Activated CD4-positive, alpha-beta T cell treated with anti-CD3 and anti-CD28 coated beads for 36 hours (primary cell): ENCODE measurements around the gene SLC9A5. TPM values are rescaled to one million over a fixed set of nuclear protein-coding genes. Genes with fewer than 3 reads are reported as not detected.
A peak's percentile ranks its signal among the peaks of the same experiment; 100 is the strongest.

Experiments
- ATAC-seq: fragments of 200-7000 bp; cut with Tn5 transposase; one replicate; pipeline ENCODE4 v1.10.0; 2021; ENCODE audit warnings: mild to moderate bottlenecking, moderate library complexity
- CTCF ChIA-PET: fragments of 350-600 bp; sonication (Branson Sonifier 250); formaldehyde crosslinking; loops from one replicate; lab custom pipeline; 2021; ENCODE audit warnings: antibody characterized with exemption; lab: Charles Lee
- POLR2A ChIA-PET: fragments of 350-600 bp; sonication (Branson Sonifier 250); formaldehyde crosslinking; loops from one replicate; lab custom pipeline; 2021; ENCODE audit warnings: antibody characterized with exemption, inconsistent platforms; lab: Charles Lee
- DNase-seq: peaks from one replicate; pipeline ENCODE4 v3.0.0-alpha.2; 2020
- H3K27ac Mint-ChIP-seq: one replicate; pipeline ENCODE4 v1.8.0; 2021; ENCODE audit warnings: mixed read lengths
- H3K27me3 Mint-ChIP-seq: one replicate; pipeline ENCODE4 v1.8.0; 2021; ENCODE audit warnings: mixed read lengths
- H3K36me3 Mint-ChIP-seq: one replicate; pipeline ENCODE4 v1.8.0; 2021; ENCODE audit warnings: low read depth, mixed read lengths
- H3K4me1 Mint-ChIP-seq: one replicate; pipeline ENCODE4 v1.8.0; 2021; ENCODE audit warnings: mixed read lengths
- H3K4me3 Mint-ChIP-seq: one replicate; pipeline ENCODE4 v1.8.0; 2021; ENCODE audit warnings: mild to moderate bottlenecking, moderate library complexity, mixed read lengths
- H3K9me3 Mint-ChIP-seq: one replicate; pipeline ENCODE4 v1.8.0; 2021; ENCODE audit warnings: low read depth, mixed read lengths
- intact Hi-C, 2 experiments: fragments of 100-400 bp; cut with DNase I in 1 of 2; cut with micrococcal nuclease in 1 of 2; formaldehyde crosslinking; loops; one replicate each; pipeline versions ENCODE4 v1.14.2 to v1.15.1; 2022 to 2024; cut with DNase I, micrococcal nuclease
- total RNA-seq, 2 experiments: library from RNA; stranded (reverse); gene quantifications; one replicate each; pipeline ENCODE4 v1.2.3, GENCODE V29; 2021

SLC9A5 gene
- total RNA-seq, 2 experiments from 2014 or later = 4.5 to 5.5 TPM

GRCh38 chr16:67259705-67260104 lies 10.9 kb downstream of the SLC9A5 start:
- Mint-ChIP-seq H3K4me1 (peaks cover 2% of the 10 kb centered on the region), H3K36me3 (peaks cover 2% of the 10 kb centered on the region), H3K27me3 (peaks cover 2% of the 10 kb centered on the region), H3K27ac (no peak overlapping the region), H3K4me3 (no peak overlapping the region), H3K9me3 (no peaks in the 10 kb centered on the region)
- intact Hi-C loops = loop anchor here (1.0 to 5.0 kb wide), 5 partner anchors 78 to 208 kb away; no protein-coding TSS in a partner anchor
- ChIA-PET CTCF (interaction anchor here (0.8 to 3.1 kb wide), 9 partner anchors 8 to 188 kb away, joined by 3 to 21 read pairs (median 4); no protein-coding TSS in a partner anchor), POLR2A (no interaction called here)
- ATAC-seq (no peak), DNase-seq (no peak)

GRCh38 chr16:67260426-67261063 lies 11.8 kb downstream of the SLC9A5 start:
- CTCF ChIA-PET = interaction anchor here (0.7 to 3.1 kb wide), 25 partner anchors 9 to 277 kb away, joined by 3 to 21 read pairs (median 4); partner anchors contain the start of genes FHOD1 and TPPP3
- POLR2A ChIA-PET = interaction anchor here (0.6 kb wide), 1 partner anchor 8 kb away, joined by 3 read pairs; no protein-coding TSS in a partner anchor
- H3K4me1 Mint-ChIP-seq = peaks cover 2% of the 10 kb centered on the region
- DNase-seq = peak; percentile 67
- intact Hi-C loops = loop anchor here (1.0 to 5.0 kb wide), 5 partner anchors 77 to 207 kb away; no protein-coding TSS in a partner anchor
- no peaks in the 10 kb centered on the region for H3K9me3 Mint-ChIP-seq
- H3K27me3 Mint-ChIP-seq = peaks cover 2% of the 10 kb centered on the region
- peak; percentile 90 for ATAC-seq
- H3K4me3 Mint-ChIP-seq = no peak overlapping the region
- H3K36me3 Mint-ChIP-seq = peaks cover 2% of the 10 kb centered on the region
- H3K27ac Mint-ChIP-seq = no peak overlapping the region

GRCh38 chr16:67263201-67263600 lies 14.4 kb downstream of the SLC9A5 start:
- intact Hi-C loops = loop anchor here (5.0 kb wide), 3 partner anchors 74 to 204 kb away; no protein-coding TSS in a partner anchor
- ChIA-PET CTCF (interaction anchor here (0.6 kb wide), 1 partner anchor 14 kb away, joined by 3 read pairs; no protein-coding TSS in a partner anchor), POLR2A (no interaction called here)
- Mint-ChIP-seq H3K9me3 (no peaks in the 10 kb centered on the region), H3K4me1 (peaks cover 2% of the 10 kb centered on the region), H3K27me3 (peaks cover 2% of the 10 kb centered on the region), H3K36me3 (peaks cover 2% of the 10 kb centered on the region), H3K4me3 (no peak overlapping the region), H3K27ac (no peak overlapping the region)
- DNase-seq = no peak
- ATAC-seq = no peak

GRCh38 chr16:67264277-67264676 lies 15.5 kb downstream of the SLC9A5 start:
- Mint-ChIP-seq H3K36me3 (peaks cover 2% of the 10 kb centered on the region), H3K27me3 (peaks cover 2% of the 10 kb centered on the region), H3K4me3 (no peak overlapping the region), H3K9me3 (no peaks in the 10 kb centered on the region), H3K4me1 (peaks cover 2% of the 10 kb centered on the region), H3K27ac (no peak overlapping the region)
- no peak for ATAC-seq
- no peak for DNase-seq
- ChIA-PET POLR2A (interaction anchor here (0.6 kb wide), 1 partner anchor 122 kb away, joined by 3 read pairs; no protein-coding TSS in a partner anchor), CTCF (interaction anchor here (0.9 to 1.0 kb wide), 2 partner anchors 20 to 135 kb away, joined by 3 to 6 read pairs; no protein-coding TSS in a partner anchor)
- intact Hi-C loops = loop anchor here (5.0 kb wide), 3 partner anchors 73 to 203 kb away; no protein-coding TSS in a partner anchor

GRCh38 chr16:67264866-67265265 lies 16.1 kb downstream of the SLC9A5 start:
- ATAC-seq = no peak
- no peaks in the 10 kb centered on the region for H3K36me3 Mint-ChIP-seq
- H3K9me3 Mint-ChIP-seq = no peaks in the 10 kb centered on the region
- CTCF ChIA-PET = interaction anchor here (1.2 to 1.3 kb wide), 2 partner anchors 20 to 152 kb away, joined by 3 read pairs; partner anchors contain the start of gene ZDHHC1
- H3K4me3 Mint-ChIP-seq = no peak overlapping the region
- DNase-seq = no peak
- H3K27me3 Mint-ChIP-seq = peaks cover 2% of the 10 kb centered on the region
- peaks cover 2% of the 10 kb centered on the region for H3K4me1 Mint-ChIP-seq
- H3K27ac Mint-ChIP-seq = no peak overlapping the region
- POLR2A ChIA-PET = no interaction called here
- intact Hi-C loops = loop anchor here (5.0 kb wide), 3 partner anchors 72 to 202 kb away; no protein-coding TSS in a partner anchor

- no peak for DNase-seq
- no peak for ATAC-seq
- intact Hi-C loops = no loop called here
- Mint-ChIP-seq H3K9me3 (no peaks in the 10 kb centered on the region), H3K36me3 (no peaks in the 10 kb centered on the region), H3K4me1 (peaks cover under 1% of the 10 kb centered on the region), H3K27ac (no peak overlapping the region), H3K4me3 (no peak overlapping the region), H3K27me3 (peaks cover 2% of the 10 kb centered on the region)
- POLR2A ChIA-PET = no interaction called here
- CTCF ChIA-PET = interaction anchor here (0.5 to 1.5 kb wide), 6 partner anchors 19 to 340 kb away, joined by 3 to 4 read pairs (median 3); partner anchors contain the start of gene ZDHHC1
Measured at GRCh38 chr16:67265834-67266233, 17.1 kb downstream of the SLC9A5 start.

- H3K4me1 Mint-ChIP-seq = no peaks in the 10 kb centered on the region
- no peaks in the 10 kb centered on the region for H3K36me3 Mint-ChIP-seq
- ChIA-PET CTCF (interaction anchor here (0.6 kb wide), 2 partner anchors 344 to 653 kb away, joined by 3 read pairs; no protein-coding TSS in a partner anchor), POLR2A (no interaction called here)
- no peak overlapping the region for H3K4me3 Mint-ChIP-seq
- peaks cover 2% of the 10 kb centered on the region for H3K27me3 Mint-ChIP-seq
- intact Hi-C loops = no loop called here
- DNase-seq (no peak), ATAC-seq (no peak)
- H3K9me3 Mint-ChIP-seq = no peaks in the 10 kb centered on the region
- H3K27ac Mint-ChIP-seq = no peak overlapping the region
Measured at GRCh38 chr16:67268136-67268579, 19.4 kb downstream of the SLC9A5 start.

GRCh38 chr16:67269766-67270165 lies 21.0 kb downstream of the SLC9A5 start:
- ChIA-PET CTCF (interaction anchor here (0.8 to 1.3 kb wide), 3 partner anchors 9 to 178 kb away, joined by 3 to 6 read pairs (median 3); no protein-coding TSS in a partner anchor), POLR2A (interaction anchor here (0.6 kb wide), 1 partner anchor 45 kb away, joined by 3 read pairs; no protein-coding TSS in a partner anchor)
- Mint-ChIP-seq H3K27me3 (no peaks in the 10 kb centered on the region), H3K4me1 (no peaks in the 10 kb centered on the region), H3K9me3 (no peaks in the 10 kb centered on the region), H3K4me3 (no peak overlapping the region), H3K27ac (no peak overlapping the region), H3K36me3 (peaks cover 2% of the 10 kb centered on the region)
- ATAC-seq = no peak
- DNase-seq = no peak
- intact Hi-C loops = no loop called here

GRCh38 chr16:67270931-67271338 lies 22.2 kb downstream of the SLC9A5 start:
- no peak overlapping the region for H3K27ac Mint-ChIP-seq
- H3K36me3 Mint-ChIP-seq = peaks cover 6% of the 10 kb centered on the region
- intact Hi-C loops = no loop called here
- no peak for DNase-seq
- H3K4me3 Mint-ChIP-seq = no peak overlapping the region
- ChIA-PET POLR2A (no interaction called here), CTCF (interaction anchor here (1.0 to 1.3 kb wide), 2 partner anchors 118 to 129 kb away, joined by 4 to 5 read pairs; no protein-coding TSS in a partner anchor)
- peaks cover 4% of the 10 kb centered on the region for H3K4me1 Mint-ChIP-seq
- no peaks in the 10 kb centered on the region for H3K27me3 Mint-ChIP-seq
- no peaks in the 10 kb centered on the region for H3K9me3 Mint-ChIP-seq
- ATAC-seq = no peak

- POLR2A ChIA-PET = no interaction called here
- no peak overlapping the region for H3K4me3 Mint-ChIP-seq
- DNase-seq (no peak), ATAC-seq (no peak)
- no peaks in the 10 kb centered on the region for H3K27me3 Mint-ChIP-seq
- H3K4me1 Mint-ChIP-seq = peaks cover 5% of the 10 kb centered on the region
- CTCF ChIA-PET = interaction anchor here (0.7 to 1.3 kb wide), 3 partner anchors 12 to 129 kb away, joined by 3 to 5 read pairs (median 4); no protein-coding TSS in a partner anchor
- no peaks in the 10 kb centered on the region for H3K9me3 Mint-ChIP-seq
- intact Hi-C loops = no loop called here
- H3K27ac Mint-ChIP-seq = no peak overlapping the region
- H3K36me3 Mint-ChIP-seq = peaks cover 8% of the 10 kb centered on the region
Measured at GRCh38 chr16:67271446-67271845, 22.7 kb downstream of the SLC9A5 start.

GRCh38 chr16:67275321-67275720 lies 26.5 kb downstream of the SLC9A5 start:
- CTCF ChIA-PET = interaction anchor here (1.2 to 1.5 kb wide), 2 partner anchors 15 to 49 kb away, joined by 4 read pairs; no protein-coding TSS in a partner anchor
- Mint-ChIP-seq H3K4me1 (peaks cover 19% of the 10 kb centered on the region), H3K4me3 (no peak overlapping the region), H3K36me3 (peaks cover 18% of the 10 kb centered on the region), H3K9me3 (no peaks in the 10 kb centered on the region), H3K27me3 (no peaks in the 10 kb centered on the region), H3K27ac (no peak overlapping the region)
- ATAC-seq (no peak), DNase-seq (no peak)
- intact Hi-C loops = loop anchor here in 1 of 2 experiments (5.0 kb wide), 1 partner anchor 192 kb away; no protein-coding TSS in a partner anchor
- POLR2A ChIA-PET = interaction anchor here (0.6 kb wide), 2 partner anchors 9 to 22 kb away, joined by 3 to 4 read pairs; no protein-coding TSS in a partner anchor
